Hematopoietic multipotent progenitor cell treated with erythropoietin and hydrocortisone succinate and interleukin-3 and kit ligand, for 8 days (in vitro differentiated cells): ENCODE results near the gene MAML2.
A peak's percentile ranks its signal among the peaks of the same experiment; 100 is the strongest.

Source experiments
- DNase-seq: peaks from one replicate; pipeline ENCODE4 v3.0.0-alpha.2; 2015

The MAML2 gene

DNA sequence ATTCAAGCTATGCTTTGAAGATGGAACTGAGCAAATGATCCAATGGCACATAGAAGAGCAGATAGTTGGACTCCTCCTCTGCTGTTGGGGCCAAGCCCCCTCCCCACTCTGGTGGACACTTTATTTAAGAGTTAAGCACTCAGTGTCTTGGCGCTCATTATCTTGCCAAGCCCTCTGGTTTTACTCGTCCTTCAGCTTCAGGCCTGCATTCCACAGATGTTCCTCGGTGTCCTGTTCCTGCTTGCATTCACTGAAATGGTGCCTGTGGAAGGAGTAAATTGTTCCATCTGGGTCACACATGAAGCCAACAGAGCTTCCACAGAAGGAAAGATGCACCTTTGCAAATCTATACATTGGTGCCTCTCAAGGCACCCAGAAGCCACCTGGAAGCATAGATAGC is 26.1 kb downstream of the MAML2 start:
- DNase-seq = no peak

DNA sequence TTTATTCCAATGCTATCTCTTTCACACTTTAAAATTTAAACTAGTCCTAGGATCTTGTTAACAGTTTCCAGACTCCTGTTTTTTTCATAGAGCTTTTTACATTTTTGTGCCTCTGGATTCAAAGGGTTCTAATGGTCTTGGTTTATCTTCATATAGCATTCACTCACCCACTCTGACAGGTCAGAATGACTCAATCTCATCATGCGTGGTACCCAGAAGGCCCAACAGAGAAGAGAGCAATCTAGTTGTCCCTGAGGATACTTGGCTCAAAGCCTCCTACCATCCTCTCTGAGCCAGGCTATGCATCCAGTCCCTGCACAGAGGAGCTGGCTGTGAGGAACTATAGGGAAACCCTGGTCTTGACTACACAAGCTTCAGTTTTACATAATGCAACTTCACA is 27.5 kb downstream of the MAML2 start:
- DNase-seq = no peak

DNA sequence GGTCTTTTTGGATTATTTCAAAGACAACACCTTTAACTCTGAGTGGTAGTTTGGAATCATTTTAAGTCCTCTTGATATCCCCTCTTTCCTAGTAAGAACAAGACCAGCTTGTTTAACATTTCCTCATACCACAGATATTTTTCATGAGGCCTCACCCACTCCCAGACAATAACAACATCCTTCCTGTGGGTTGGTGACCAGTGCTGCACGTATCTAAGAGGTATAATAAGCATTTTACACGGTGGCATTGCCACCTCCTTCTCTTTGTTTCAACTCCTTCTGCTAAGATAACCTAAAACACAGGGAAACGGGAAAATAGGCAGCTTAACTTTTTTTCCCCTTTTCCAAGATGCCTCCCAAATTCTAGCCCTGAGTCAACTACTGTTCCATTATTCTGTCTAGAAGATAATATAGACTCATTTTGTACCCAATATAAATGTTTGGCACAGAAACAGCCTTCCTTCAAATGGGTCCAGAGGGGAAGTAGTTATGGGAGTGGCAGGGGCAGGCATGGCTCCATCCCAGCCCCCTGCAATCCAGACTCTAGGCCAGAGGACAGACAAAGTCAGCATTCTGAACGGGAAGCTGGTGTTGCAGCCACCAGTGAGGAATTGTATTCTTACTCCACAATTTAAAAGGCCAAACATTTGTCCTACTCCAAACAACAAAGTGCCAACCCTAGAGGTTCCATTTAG is 28.5 kb downstream of the MAML2 start:
- no peak for DNase-seq

DNA sequence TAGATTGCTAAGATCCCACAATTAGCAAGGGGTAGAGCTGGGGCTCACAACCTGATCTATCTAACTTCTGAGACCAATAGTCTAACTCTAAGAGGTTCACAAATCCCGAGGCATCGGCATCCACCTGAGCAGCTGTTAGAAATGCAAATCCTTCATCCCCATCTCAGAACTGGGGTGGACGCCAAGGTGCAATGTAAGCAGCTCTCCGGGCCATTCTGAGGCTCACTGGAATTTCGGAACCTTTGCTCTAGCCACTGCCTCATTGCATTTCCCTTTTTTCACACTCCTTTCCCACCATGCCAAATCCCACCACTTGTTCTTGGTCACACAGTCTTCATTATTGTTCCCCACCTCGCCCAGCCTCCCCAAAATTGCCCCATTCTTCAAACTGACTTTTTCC is 29.8 kb downstream of the MAML2 start:
- no peak for DNase-seq

DNA sequence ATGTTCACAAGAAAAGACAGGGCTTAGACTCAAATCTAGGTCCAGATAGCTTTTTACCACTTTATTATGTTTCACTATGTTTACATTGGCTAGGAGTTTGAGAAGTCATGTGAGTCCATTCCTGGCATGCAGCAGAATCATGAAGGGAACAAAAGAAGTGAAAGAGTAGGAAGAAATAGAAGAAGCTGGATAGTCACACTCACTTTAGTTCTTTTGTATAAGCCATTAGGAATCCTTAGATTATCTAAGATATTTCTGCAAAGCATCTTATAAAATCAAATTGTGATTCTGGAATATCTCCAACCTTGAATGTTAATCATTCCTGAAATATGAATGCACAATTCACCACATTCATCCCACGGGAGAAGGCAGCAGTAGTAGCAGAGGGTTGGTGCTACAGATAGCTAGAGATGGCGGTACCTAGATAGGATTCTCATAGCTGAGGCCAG is 31.9 kb downstream of the MAML2 start:
- no peak for DNase-seq

DNA sequence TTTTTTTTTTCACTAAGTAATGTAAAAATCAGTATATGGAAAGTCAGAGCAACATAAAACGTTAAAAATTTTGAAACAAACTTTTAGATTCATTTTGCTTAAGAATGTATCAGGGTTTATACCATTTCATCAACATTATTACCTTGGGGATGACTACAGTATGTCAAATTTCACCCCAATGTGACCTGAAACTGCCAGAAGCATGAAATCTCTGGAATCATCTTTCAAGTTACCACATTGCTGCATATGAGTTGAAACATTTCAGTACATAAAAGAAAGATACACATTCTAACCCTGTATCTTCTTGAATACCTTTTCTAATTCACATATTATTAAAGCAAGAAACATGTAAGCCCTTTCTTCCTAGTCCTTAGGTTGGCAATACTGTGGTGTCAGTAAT is 32.8 kb downstream of the MAML2 start:
- no peak for DNase-seq

DNA sequence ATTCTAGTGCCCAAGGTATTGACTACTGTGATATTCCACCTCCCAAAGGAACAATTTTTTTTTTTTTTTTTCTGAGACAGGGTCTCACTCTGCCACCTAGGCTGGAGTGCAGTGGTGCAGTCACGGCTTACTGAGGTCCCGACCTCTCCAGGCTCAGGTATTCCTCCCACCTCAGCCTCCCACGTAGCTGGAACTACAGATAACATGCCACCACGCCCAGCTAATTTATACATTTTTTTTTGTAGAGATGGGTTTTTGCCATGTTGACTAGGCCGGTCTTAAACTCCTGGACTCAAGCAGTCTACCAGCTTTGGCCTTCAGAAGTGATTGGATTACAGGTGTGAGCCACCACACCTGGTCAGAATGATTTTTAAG is 33.4 kb downstream of the MAML2 start:
- no peak for DNase-seq

DNA sequence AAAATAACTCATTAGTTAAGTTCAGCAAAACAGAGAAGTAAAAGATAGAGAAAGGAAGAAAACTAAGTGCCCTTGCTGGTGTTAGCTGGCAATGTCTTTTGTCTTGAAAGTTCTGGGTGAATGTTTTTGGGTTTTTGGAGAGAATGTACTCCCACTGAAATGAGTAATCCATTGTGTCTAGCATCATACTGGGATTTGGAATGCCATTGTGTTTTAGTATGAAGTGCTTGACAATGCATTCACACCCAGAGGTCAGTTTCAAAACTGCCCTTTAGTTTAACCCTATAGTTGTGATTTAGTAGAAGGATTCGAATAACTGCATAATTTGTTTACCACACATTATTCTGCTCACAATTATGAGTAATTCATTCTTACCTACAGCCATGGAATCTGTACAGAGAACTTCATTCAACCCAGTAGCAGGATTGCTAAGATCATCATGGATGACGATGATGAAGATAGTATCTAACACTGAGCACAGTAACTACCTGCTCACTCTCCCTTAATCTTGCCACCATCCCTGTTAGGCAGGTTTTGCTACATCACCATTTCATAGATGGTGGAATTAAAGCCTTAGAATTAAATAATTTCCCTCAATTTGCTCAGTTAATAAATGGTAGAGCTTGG is 33.9 kb downstream of the MAML2 start:
- DNase-seq = no peak

DNA sequence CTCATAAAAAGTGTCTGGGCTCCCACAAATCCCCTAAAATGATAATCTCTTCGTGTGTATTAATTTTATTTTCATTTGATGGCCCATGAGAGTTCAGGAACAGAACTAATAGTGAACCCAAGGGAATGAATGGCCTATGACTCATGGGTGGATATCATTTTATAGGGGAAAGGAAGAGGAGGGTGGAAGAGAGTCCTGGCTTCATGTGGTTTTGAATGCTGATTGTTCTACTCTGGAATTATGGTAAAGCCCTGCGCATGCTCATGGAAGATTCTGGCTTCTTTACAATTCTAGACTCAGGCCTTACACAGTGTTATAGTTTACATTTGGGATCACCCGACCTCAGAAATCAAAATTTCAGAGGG is 35.2 kb downstream of the MAML2 start:
- DNase-seq = no peak

DNA sequence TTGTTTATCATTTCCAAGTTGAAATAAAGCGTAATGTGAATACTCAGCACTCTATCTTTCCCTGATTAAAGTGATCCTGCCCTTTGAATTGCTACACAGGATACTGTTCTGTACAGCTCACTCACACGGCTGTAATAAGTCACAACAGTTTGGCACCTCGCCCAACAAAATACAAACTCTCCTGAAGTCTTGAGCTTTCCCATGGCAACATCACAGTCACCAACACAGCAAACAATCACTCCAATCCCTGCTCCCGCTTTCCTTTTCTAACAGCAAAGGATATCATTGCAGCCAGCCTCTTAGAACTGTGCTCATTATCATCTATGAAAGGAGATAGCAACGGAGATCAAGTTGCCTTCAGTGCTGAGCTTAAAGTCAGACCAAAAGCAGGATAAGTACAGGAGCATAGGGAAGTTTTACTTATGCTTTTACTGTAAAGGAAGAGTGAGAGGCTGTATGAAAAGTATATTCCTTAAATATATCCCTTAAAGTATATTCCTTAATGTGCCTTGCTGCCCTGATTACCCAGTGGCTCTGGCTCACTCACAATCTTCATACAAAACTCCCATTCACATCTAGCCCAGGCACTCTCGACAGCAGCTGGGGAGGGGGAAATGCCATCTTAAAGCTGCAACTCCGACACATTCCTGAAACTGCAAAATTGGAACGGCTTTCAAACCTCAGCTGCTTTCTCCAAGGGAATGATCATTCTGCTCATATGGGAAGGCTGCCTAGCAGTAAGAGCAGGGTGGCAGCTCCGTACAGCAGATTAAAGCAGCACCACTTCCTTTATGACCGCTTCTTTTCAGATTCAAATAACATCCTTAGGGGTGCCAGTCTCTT is 35.8 kb downstream of the MAML2 start:
- DNase-seq = peak; percentile 14

DNA sequence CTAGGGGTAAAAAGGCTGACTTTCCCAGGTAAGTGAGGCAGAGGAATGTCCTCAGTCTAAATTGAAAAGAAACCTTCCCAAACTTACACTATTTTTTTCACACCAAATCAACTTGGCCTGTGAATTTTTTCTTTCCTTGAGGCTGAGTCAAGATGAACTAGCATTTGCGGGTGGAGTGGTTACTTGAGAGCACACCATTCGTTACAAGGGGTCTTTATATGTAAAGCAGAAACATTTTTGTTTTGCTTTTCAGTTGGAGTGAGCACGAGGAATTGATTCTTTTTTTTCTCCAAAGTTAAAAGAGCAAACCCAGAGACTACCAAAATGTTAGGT is 36.4 kb downstream of the MAML2 start:
- DNase-seq = no peak

DNA sequence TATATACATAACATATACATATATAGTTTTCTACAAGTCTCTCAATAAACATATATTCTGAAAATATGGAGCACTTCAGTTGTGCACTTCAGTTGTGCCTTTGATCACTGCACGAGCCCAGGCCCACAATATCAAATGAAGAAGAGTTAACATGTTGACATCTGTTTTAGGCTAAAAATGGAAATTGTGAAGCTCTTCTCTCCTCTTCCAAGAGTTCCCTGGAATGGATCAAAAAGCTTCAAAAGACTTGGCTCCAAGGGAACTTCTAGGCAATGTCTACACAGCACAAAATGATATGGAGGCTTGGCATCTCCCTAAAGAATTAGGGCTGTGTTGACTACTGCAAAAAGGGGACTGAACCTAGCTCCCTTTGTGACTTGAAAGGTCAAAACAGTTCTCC is 36.9 kb downstream of the MAML2 start:
- DNase-seq = no peak

DNA sequence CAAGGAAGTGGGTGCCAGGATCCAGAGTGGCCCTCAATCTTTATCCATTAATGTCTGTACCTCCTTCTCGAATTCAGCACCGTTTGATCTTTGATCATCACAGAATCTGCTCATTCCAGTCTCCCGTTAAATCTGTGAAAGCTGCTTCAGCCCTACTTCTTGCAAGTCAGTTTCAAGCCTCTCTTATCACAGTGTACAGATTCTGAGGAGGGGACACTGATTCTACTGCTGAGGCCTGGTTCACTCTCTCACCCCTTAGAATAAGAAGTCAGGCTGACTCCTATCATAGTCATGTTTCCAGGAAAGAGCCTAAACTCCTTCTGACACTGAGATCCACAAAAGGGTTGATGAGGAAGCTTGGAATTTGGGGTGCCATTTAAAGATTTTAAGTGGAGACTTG is 39.0 kb downstream of the MAML2 start:
- no peak for DNase-seq

DNA sequence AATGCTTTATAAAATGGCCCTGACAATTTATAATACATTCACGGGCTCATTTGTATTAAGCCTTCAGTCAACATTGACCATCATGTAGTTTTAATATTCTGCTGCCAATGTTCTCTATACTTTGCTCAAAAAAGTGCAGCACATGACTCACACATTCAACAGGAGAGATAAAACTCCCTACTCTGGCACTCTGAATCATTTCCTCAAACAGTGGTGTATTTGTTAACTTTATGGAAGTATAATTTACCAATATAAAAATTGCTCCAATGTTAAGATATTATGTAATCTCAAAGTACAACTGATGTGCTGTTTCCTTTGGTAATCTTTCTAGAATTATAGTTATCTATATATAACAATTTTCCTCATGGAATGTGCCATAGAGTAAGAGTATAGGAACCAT is 39.9 kb downstream of the MAML2 start:
- peak; percentile 22 for DNase-seq

DNA sequence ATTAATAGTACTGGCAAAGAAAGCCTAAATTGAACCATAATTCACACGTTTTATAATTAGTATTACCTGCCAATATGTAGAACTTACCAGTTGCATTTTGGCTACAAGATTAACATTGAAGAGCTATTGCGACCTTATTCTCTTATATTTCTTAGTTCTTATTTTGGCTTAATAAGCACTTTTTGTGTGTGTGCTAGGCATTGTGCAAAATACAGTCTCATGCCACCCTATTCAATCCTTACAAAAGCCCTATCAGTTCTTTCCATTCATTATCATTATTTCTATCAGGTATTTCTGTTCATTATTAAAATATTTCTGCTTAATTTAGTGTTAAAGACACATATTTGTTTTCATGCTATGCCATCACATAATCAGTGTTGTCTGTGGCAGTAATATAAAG is 41.2 kb downstream of the MAML2 start:
- no peak for DNase-seq

DNA sequence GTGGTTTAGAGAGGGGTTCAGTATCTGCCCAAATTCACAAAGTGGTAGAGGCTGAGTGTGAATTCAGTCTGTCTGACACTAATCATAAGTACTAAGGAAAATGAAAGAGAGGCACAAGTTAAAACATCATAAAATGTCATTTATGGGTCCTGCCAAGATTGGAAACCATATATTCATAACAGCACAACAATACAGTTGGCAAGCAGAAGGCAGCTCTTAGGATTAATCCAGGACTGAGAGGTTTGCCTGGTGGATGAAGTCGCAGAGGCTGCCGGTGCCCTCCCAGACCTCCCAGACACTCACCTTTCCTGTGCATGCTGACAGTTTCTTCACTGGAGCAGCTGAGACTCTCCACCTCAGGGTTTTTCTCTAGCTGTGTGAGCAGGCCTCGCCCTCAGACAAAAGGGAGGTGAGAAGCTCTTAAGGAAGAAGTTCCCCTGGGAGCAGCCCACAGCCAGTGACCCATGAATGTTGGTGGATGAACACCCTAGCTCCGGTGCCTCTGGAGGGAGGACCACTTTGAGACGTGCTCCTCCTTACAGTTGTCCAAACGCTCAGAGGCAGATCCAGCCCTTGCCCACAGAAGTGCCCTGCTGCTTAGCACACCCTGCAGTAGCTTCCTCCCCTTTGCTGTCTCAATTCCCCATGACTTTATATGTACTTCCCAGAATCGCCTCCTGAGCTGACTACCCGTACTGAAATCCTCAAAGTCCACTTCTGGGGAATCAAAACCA is 43.7 kb downstream of the MAML2 start:
- DNase-seq = no peak

DNA sequence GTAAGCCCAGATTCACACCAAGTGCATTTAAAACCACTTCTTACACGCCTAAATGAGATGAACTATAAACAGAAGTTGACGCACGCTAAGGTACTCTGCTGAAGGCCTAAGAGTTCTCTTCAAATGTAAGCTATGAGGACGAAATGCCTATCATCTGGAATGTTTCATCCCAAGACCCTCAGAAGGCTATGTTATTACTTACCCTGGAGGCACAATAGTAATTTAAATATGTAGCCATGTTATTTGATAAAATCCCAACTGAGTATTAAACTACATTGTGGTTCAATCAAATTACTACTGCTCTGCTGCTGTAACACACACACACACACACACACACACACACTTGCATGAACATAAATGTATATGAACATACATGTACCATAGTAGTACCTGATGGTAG is 47.6 kb downstream of the MAML2 start:
- DNase-seq = no peak

DNA sequence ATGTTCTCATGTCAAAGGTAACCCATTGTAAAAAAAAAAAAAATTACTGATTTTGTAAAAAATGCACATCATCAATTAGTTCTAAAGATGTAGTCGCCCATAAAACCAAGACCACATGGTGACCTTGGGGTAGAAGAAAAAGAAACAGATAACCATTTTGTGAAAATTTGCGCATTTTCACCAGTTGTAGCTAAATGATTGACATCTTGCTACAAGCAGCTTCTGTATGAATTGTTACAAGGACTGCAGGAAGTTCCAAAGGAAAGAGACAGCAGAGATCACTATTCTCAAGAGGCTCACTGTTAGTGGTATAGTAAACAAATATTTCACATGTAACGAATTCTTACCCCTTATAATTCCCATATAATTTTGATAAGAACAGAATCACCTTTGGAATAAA is 48.7 kb downstream of the MAML2 start:
- DNase-seq = no peak

DNA sequence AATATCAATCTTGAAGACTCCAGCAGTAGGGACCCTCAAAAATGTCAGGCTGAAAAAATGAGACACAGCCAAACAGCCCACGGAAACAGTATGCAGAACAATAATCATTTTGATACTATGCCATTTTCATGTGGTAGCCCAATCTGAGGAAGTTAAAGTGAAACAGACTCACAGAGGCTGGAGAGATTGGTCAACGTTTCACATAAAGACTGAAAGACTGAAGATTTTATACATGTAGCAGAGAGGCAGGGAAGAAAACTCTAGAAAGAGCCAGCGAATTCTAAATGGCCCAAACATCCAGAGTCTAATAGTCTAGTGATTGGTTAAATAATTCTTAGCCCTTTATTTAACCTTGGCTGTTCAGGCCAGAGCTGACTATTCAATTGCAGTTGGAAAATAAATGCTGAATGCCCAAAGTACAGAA is 49.4 kb downstream of the MAML2 start:
- DNase-seq = no peak

DNA sequence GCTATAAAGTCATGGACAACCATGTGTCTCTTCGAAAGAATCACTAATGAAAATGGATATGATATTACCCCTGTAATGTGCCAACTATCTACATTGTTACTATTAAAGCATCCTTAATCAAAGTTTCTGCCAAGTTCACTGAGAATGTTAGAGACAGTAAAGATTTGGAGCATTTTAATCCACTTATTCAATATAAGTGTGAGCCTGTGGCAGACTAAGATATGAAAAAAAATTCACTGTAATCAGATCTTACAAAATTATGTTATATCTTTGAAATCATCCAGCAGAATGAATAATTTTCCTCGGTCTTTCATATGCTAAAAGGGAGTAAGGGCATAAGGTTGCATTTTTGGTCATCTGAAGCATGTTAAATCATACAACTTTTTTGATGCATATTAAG is 49.9 kb downstream of the MAML2 start:
- no peak for DNase-seq

DNA sequence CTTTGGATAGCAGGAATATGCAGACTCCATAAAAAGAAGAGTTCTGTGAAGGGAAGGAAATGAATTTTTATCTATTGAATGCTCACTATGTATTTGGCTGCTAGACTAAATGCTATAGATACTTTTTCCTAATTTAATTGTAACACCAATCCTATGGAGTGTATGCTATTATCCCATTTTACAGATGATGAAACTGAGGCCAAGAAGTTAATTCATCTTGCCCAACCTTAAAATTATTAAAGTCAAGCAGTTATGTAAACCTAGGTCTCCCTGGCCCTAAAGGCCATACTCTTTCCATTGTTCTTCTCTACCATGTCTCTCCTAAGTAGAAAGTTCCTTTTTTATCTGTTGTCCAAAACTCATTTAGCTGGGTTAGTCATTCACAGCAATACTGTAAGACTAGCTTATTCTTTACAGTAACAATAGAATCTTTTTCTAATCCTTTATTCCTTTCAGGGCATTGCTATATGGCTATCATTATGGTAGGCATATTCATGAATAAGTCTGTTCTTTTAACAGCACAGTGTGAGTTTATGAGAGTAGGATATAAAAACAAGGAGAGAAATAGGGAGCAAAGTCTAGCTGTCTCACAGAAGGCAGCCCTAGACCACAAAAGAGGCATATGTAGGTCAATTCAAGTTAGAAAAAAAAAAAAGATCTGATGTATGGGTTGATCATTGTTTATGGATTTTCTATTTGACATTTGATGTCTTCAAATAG is 50.5 kb downstream of the MAML2 start:
- no peak for DNase-seq

DNA sequence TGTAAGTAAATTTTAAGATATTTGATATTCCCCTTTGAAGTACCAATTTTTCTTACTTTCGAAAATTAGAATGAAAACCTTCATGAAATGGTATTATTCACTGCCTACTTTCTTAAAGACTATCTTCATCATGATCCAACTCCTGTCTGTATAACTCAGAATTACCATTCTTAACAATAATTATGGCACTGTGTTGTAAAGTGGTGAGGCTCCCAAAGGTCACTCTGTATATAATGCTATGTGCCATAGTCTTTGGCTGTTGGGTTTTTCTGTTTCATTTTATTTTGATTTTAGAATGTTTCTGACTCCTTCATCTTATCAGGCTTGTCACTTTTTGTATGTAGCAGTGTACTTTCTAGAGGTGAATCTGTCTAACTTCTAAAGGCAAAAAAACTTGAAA is 52.4 kb downstream of the MAML2 start:
- no peak for DNase-seq

DNA sequence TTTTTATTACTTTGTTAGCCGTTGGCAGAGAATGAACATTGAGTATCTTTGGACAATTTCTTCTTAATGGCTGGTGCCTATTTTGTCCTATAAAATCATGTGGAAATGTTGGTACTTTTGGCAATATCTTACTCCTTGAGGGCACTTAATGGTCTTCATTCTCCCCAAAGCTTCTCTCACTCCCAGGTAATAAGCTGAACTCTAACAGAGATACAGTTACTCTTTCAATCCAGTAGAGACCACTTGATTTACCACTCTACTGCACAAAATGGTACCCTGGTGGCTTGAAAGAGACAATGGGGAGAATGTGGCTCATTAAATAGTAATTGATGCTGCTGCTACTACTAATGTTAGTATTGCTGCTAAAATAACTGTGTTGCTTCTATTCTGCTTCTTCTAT is 53.0 kb downstream of the MAML2 start:
- DNase-seq = no peak
